ENCODE data around the gene CYP4V2. TPM values are rescaled to one million over a fixed set of nuclear protein-coding genes. Genes with fewer than 3 reads are reported as not detected.

Gene CYP4V2
- total RNA-seq, 4 donors from 2014 or later = 9.7 to 22.5 (median 19.7) TPM

DNA sequence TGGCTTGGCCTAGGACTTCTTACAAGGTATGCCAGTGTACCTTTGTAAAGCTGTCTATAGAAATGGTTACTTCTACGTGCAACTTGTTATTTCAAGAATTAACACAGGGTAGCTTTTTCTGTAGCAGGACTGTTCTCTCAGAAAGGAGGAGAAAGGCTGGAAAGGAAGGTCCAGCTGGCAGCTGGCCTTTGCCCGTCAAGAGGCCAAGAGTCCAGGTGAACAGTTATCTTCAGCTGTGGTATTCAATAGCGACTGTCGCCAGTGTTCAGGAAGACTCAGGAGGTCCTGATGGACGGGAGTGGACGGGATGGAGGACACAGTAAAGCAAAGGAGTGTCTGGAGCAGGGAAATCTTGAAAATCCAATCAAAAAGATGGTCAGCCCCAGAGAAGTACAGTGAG lies 4.7 kb downstream of the CYP4V2 start:
- H3K4me1 ChIP-seq = no peaks in the 10 kb centered on the region
- no peak for TF ChIP-seq POLR2A (IDR thresholded peaks at IDR 0.05)
- TF ChIP-seq, protein P1, sequence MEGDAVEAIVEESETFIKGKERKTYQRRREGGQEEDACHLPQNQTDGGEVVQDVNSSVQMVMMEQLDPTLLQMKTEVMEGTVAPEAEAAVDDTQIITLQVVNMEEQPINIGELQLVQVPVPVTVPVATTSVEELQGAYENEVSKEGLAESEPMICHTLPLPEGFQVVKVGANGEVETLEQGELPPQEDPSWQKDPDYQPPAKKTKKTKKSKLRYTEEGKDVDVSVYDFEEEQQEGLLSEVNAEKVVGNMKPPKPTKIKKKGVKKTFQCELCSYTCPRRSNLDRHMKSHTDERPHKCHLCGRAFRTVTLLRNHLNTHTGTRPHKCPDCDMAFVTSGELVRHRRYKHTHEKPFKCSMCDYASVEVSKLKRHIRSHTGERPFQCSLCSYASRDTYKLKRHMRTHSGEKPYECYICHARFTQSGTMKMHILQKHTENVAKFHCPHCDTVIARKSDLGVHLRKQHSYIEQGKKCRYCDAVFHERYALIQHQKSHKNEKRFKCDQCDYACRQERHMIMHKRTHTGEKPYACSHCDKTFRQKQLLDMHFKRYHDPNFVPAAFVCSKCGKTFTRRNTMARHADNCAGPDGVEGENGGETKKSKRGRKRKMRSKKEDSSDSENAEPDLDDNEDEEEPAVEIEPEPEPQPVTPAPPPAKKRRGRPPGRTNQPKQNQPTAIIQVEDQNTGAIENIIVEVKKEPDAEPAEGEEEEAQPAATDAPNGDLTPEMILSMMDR (IDR thresholded peaks at IDR 0.05) = no peak
- H3K36me3 ChIP-seq = no peaks in the 10 kb centered on the region
- H3K4me3 ChIP-seq = no peak overlapping the region
- intact Hi-C loops (cut with DNase I; ENCODE audit: low total_unique reads) = no loop called here
- H3K9me3 ChIP-seq = no peaks in the 10 kb centered on the region
- no peak for DNase-seq
- H3K27me3 ChIP-seq = no peaks in the 10 kb centered on the region
- H3K27ac ChIP-seq = no peak overlapping the region

GRCh38 chr4:186200516-186200915 lies 9.1 kb downstream of the CYP4V2 start:
- no peaks in the 10 kb centered on the region for H3K4me1 ChIP-seq
- no peak overlapping the region for H3K27ac ChIP-seq
- no peaks in the 10 kb centered on the region for H3K27me3 ChIP-seq
- no peaks in the 10 kb centered on the region for H3K36me3 ChIP-seq
- DNase-seq = no peak
- H3K9me3 ChIP-seq = no peaks in the 10 kb centered on the region
- no peak overlapping the region for H3K4me3 ChIP-seq
- TF ChIP-seq, protein P1 (IDR thresholded peaks at IDR 0.05) = no peak
- TF ChIP-seq POLR2A (IDR thresholded peaks at IDR 0.05) = no peak
- intact Hi-C loops (cut with DNase I; ENCODE audit: low total_unique reads) = no loop called here

DNA sequence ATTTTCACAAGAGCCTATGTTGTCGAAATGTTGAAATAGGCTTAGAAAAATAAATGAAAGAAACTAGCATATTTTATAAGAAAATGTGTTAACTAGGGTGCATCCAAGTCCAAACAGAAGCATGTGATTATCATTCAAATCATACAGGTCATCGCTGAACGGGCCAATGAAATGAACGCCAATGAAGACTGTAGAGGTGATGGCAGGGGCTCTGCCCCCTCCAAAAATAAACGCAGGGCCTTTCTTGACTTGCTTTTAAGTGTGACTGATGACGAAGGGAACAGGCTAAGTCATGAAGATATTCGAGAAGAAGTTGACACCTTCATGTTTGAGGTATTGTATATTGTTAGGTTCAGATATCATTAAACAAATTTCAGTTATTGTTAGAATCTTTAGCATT lies 9.6 kb downstream of the CYP4V2 start:
- H3K36me3 ChIP-seq = no peaks in the 10 kb centered on the region
- no peaks in the 10 kb centered on the region for H3K9me3 ChIP-seq
- H3K4me3 ChIP-seq = no peak overlapping the region
- no peak overlapping the region for H3K27ac ChIP-seq
- DNase-seq = no peak
- intact Hi-C loops (cut with DNase I; ENCODE audit: low total_unique reads) = no loop called here
- no peak for TF ChIP-seq POLR2A (IDR thresholded peaks at IDR 0.05)
- TF ChIP-seq, protein P1 (IDR thresholded peaks at IDR 0.05) = no peak
- no peaks in the 10 kb centered on the region for H3K4me1 ChIP-seq
- no peaks in the 10 kb centered on the region for H3K27me3 ChIP-seq

- DNase-seq = no peak
- Histone ChIP-seq H3K4me1 (no peaks in the 10 kb centered on the region), H3K27ac (no peak overlapping the region), H3K4me3 (no peak overlapping the region), H3K27me3 (no peaks in the 10 kb centered on the region), H3K36me3 (no peaks in the 10 kb centered on the region), H3K9me3 (no peaks in the 10 kb centered on the region)
- intact Hi-C loops (cut with DNase I; ENCODE audit: low total_unique reads) = no loop called here
- TF ChIP-seq, protein P1 (IDR thresholded peaks at IDR 0.05) = peak in 3 of 4 experiments; percentile 37 to 65 (median 64)
- no peak for TF ChIP-seq POLR2A (IDR thresholded peaks at IDR 0.05)
These were observed 10.3 kb downstream of the CYP4V2 start for GRCh38 chr4:186201535-186202230.

GRCh38 chr4:186202490-186203140 lies 11.2 kb downstream of the CYP4V2 start:
- TF ChIP-seq, protein P1 (IDR thresholded peaks at IDR 0.05) = no peak
- TF ChIP-seq POLR2A (IDR thresholded peaks at IDR 0.05) = no peak
- Histone ChIP-seq H3K27ac (no peak overlapping the region), H3K27me3 (no peaks in the 10 kb centered on the region), H3K4me1 (no peaks in the 10 kb centered on the region), H3K36me3 (no peaks in the 10 kb centered on the region), H3K9me3 (no peaks in the 10 kb centered on the region), H3K4me3 (no peak overlapping the region)
- intact Hi-C loops (cut with DNase I; ENCODE audit: low total_unique reads) = no loop called here
- DNase-seq = no peak
